Activated CD4-positive, CD25-positive, alpha-beta regulatory T cell treated with anti-CD3 and anti-CD28 coated beads, Interleukin-2, amount 50 U/mL, for 24 hours (primary cell): ENCODE measurements around the gene PRR22.

ENCODE experiments used
- ATAC-seq, 2 donors: fragments of 150-1000 bp; cut with Tn5 transposase; one replicate each; pipeline ENCODE4 v1.10.0; 2021; ENCODE audit warnings: mild to moderate bottlenecking in 1 of 2, moderate library complexity in 1 of 2

Gene PRR22

GRCh38 chr19:5814123-5814851, 29.7 kb upstream of the PRR22 start:
- ATAC-seq = no peak

- no peak for ATAC-seq
Measured at GRCh38 chr19:5811117-5811516, 26.6 kb upstream of the PRR22 start.

DNA sequence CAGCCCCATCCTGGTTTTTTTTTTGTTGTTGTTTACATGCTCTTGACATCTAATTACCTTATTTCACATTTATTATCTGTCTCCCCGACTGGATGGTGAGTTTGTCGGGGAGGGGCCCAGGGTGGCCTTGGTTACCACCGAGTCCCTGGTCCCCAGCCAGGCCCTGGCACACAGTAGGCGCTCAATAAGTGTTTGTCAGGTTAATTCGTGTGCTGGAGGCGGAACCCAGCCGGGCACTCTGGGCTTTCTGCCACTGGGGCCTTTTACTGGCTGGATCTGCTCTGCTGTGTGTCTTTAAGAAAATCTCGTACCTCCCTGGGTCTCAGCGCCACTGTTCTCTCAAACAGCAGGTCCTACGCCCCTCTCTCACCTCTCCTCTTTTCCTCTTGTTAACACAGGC, 24.9 kb upstream of the PRR22 start:
- ATAC-seq = no peak

DNA sequence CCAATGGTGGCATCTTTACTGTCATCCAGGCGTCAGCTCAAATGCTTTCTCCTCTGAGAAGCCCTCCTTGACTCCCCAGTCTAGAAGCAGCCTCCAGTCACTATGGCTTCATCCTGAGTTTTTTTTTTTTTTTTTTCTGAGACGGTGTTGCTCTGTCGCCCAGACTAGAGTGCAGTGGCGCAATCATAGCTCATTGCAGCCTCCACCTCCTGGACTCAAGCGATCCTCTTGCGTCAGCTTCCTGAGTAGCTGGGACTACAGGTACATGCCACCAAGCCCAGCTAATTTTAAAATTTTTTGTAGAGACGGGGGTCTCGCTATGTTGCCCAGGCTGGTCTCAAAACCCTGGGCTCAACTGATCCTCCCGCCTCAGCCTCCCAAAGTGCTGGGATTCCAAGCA, 24.5 kb upstream of the PRR22 start:
- ATAC-seq = no peak

- no peak for ATAC-seq
Measured at GRCh38 chr19:5808120-5808816, 23.7 kb upstream of the PRR22 start.

GRCh38 chr19:5806905-5807304, 22.4 kb upstream of the PRR22 start:
- no peak for ATAC-seq

DNA sequence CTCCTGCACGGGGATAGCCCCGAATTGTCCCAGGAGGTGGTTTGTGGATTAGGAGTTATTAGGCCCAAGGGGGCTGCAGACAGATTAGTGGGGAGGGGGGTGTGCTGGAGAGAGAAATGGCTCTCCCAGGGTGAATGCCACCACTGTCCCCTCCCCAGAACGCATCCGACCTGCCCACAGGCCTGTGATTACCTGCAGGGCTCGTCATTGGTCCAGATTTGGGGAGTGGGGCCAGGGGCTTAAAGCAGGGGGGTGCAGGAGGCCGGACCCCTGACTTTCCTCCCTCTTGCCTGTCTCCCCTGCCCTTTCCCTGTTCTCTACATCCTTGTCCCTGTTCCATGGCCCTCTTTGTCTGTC, 21.6 kb upstream of the PRR22 start:
- ATAC-seq = no peak

DNA sequence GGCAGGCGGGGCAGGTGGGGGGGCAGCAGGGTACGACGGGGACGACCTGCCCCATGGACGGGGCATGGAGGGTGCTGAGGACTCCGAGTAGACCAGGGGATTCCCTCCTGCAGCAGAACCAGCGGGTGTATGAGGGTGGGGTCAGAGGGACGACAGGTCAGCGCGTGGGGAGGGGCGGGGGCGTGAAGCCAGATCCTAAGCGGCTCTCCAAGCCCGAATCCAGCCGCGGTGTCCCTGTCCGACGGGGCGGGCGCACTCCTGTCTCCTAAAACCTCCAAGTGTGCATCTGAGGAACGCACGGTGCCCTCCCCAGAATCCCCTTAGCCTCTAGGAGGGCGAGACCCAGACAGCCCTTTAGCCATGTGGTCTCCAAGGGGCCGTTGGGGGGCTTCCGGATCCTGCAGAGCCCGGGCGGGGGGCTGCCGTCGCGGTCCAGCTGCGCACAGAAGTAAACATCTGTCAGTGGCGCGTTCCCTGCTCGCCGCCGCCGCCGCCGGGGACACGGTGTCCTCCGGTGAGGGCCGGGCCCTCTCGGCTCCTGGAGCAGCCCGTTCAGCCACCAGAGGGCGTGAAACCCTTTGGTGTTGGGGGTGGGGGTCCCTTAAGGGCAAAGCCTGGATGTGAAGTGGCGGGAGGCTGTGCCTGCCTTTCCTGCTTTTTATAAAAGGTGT, 21.1 kb upstream of the PRR22 start:
- no peak for ATAC-seq

GRCh38 chr19:5804516-5805461, 20.2 kb upstream of the PRR22 start, which contains the start of gene NRTN:
Gene NRTN, plus strand, starts transcription at chr19:5805067. Its CDS starts 19,099 bp downstream, at chr19:5824166.
- no peak for ATAC-seq

DNA sequence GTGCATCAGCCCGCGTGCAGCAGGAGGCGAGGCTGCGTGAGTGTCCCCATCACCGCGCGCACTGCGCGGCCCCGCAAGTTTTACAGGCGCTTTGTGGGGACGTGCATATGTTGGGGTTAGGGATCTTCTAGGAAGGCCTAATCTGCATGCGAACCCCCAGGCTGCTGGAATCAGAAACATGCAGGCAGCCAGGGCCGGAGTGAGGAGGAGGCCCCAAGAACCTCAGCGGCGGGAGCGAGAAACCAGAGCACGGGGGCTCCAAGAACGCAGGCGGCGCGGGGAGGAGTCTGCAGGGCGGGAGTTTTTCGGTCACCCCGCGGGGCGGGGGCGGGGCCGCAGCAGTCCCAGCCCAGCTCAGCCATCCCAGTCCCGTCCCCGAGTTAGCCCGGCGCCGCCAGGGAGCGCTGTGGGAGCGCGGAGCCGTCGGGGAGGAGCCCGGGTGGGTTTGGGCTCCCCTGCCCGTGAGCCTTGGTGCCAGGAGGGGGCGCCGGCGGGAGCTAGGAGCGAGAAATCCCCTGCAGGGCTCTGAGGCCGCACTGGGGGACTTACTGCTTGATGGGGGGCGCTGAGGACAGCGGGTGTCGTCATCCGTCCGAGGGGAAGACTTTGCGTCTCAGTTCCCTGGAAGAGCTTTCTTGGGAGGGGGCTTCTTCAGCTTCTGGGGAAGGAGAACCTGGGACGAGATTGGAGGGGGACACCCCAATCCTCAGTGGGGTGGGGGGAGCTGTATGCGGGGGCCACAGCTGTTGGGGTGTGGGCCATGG, 19.4 kb upstream of the PRR22 start:
- peak; percentile 96 to 99 for ATAC-seq

GRCh38 chr19:5803441-5803751, 18.9 kb upstream of the PRR22 start:
- no peak for ATAC-seq

DNA sequence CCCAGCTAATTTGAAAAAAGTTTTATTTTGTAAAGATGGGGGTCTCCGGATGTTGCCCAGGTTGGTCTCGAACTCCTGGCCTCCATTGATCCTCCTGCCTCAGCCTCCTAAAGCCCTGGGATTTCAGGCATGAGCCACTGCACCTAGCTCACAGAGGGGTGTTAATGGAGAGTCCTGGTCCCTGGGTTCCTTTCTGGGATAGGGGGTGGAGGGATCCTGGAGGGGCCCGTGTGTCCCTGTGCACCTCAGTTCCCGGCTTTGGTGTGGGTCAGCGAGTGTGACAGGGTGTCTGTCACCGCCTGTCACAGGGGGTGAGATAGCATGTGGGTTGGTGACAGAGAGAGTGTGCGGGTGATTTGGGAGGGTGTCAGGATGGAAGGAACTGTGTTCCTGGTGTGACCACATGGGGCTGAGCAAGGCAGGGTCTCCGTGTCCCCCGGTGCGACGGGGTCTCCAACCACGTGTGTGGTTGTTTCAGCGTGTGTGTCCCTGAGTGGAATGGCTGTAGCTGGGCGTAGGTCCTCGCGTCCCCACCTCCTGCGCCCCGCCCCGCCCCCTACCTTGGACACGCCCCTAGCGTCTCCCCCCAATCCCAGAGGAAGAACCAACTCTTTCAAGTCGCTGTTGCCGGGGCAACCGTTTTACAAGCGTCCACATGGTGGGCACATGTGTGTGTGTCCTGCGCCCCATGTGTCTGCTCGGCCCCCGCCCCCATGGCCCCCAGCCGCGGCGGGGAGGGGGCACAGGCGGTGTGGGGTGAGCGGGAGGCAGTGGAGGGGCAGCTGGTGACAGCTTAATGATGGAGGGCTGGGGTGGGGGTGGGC, 17.5 kb upstream of the PRR22 start:
- ATAC-seq = no peak

GRCh38 chr19:5800361-5801270, 16.1 kb upstream of the PRR22 start:
- no peak for ATAC-seq

- ATAC-seq = no peak
Measured at GRCh38 chr19:5799247-5800241, 15.0 kb upstream of the PRR22 start.

DNA sequence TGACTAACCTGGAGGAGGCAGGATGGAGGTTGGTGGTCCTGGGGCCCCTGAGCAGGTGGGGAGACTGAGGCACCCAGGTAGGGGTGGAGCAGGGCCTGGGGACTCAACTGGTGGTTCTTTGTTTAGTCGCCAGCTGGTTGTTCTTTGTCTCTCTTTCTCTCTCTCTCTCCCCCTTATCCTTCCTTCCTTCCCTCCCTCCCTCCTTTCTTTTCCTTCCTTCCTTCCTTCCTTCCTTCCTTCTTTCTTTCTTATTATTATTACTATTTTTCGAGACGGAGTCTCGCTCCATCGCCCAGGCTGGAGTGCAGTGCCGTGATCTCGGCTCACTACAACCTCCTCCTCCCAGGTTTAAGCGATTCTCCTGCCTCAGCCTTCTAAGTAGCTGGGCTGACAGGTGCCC, 13.7 kb upstream of the PRR22 start:
- ATAC-seq = no peak

- ATAC-seq = no peak
Measured at GRCh38 chr19:5795382-5795919, 10.9 kb upstream of the PRR22 start.

GRCh38 chr19:5793188-5793587, 8.6 kb upstream of the PRR22 start:
- no peak for ATAC-seq

DNA sequence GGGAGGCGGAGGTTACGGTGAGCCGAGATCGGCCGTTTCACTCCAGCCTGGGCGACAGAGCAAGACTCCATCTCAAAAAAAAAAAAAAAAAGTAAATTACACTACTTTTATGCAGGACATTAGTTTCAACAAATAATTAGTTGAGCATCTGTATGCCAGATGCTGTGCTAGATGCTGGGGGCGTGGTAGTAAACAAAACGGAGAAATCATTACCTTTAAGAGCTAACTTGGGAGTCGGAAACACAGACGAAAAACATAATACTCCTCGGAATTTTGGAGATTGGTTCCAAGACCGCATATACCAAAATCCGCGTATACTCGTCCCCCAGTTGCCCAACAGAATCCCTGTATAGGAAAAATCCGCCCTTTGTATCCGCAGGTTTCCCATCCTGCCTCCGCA, 7.7 kb upstream of the PRR22 start:
- ATAC-seq = no peak
